ENCODE measurements around the gene NCEH1.

- TF ChIP-seq CTCF (IDR thresholded peaks at IDR 0.05), result no peak
- no peak for TF ChIP-seq POLR2A (IDR thresholded peaks at IDR 0.05)
These were observed 69.6 kb downstream of the NCEH1 start for GRCh38 chr3:172641291-172641690.
